ENCODE results near the gene GRM7. TPM values are rescaled to one million over a fixed set of nuclear protein-coding genes. Genes with fewer than 3 reads are reported as not detected.

Gene GRM7
- total and polyA plus RNA-seq, 5 donors from 2014 or later: not detected

DNA sequence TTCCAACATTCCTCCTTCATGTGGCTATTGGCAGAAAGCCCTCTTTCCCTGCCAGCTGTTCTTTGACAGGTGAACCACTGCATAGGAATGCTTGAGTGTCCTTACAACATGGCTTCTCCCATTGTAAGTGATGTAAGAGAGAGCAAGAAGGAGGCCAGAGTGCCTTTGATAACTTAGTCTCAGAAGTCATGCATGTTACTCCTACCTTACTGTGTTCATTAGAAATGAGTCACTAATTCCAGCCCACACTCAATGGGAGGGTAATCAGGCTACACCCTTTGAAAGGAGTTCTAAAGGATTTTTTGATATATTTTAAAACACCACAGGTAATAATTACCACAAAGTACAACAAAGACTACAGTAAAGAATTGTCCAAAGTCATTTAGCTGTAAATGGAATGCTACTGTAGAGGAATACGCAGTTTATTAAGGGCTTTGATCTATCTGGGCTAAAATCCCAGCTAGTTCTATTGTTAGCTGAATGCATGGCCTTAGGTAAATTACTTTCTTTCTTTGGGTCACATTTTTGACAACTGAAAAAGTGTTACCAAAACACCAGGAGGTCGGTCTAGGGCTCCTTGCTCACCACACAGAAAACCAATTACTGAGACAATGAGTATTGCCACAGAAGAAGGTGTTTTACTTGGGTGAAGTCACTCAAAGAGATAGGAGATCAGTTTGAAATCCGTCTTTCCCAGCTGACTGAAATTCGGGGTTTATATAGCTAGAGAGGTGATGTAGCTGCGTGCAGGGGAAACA lies 154.9 kb downstream of the GRM7 start:
- H3K27me3 Mint-ChIP-seq: no peaks in the 10 kb centered on the region
- H3K4me1 Mint-ChIP-seq: no peaks in the 10 kb centered on the region
- no peak overlapping the region for H3K27ac Mint-ChIP-seq
- DNase-seq (no peak), ATAC-seq (ENCODE audit: low read depth in 2 of 2) (no peak)
- peaks cover 0 to 15% (median 3%) of the 10 kb centered on the region in 7 donors for H3K9me3 Mint-ChIP-seq
- no peak overlapping the region for H3K4me3 Mint-ChIP-seq
- Histone ChIP-seq H3K36me3 (ENCODE audit: control insufficient read depth, insufficient read depth, low read length) (no peaks in the 10 kb centered on the region), H3K9me3 (ENCODE audit: control insufficient read depth in 2 of 2, low read length in 2 of 2) (peaks cover 0 to 2% of the 10 kb centered on the region in 2 experiments), H3K4me1 (ENCODE audit: control insufficient read depth, insufficient read depth, low read length, poor library complexity, severe bottlenecking) (no peaks in the 10 kb centered on the region), H3K27ac (ENCODE audit: insufficient read depth, low read length, poor library complexity, severe bottlenecking) (no peak overlapping the region), H3K4me3 (ENCODE audit: low read depth, low read length) (no peak overlapping the region), H3K27me3 (ENCODE audit: control insufficient read depth, insufficient read depth, low read length) (no peaks in the 10 kb centered on the region)
- no peaks in the 10 kb centered on the region for H3K36me3 Mint-ChIP-seq

GRCh38 chr3:7025581-7026300 lies 164.8 kb downstream of the GRM7 start:
- H3K27ac Mint-ChIP-seq: no peak overlapping the region
- no peaks in the 10 kb centered on the region for H3K36me3 Mint-ChIP-seq

GRCh38 chr3:7029562-7029961 lies 168.6 kb downstream of the GRM7 start:
- no peaks in the 10 kb centered on the region for H3K4me1 Mint-ChIP-seq
- ATAC-seq (ENCODE audit: low read depth in 2 of 2) (no peak), DNase-seq (no peak)

More at GRCh38 chr3:7025581-7026300, 164.8 kb downstream of the GRM7 start:
- H3K9me3 ChIP-seq (ENCODE audit: control insufficient read depth in 2 of 2, low read length in 2 of 2): no peaks in the 10 kb centered on the region
- Mint-ChIP-seq H3K4me3 (no peak overlapping the region), H3K4me1 (no peaks in the 10 kb centered on the region), H3K27me3 (no peaks in the 10 kb centered on the region), H3K9me3 (peaks cover 0 to 14% (median 5%) of the 10 kb centered on the region in 7 donors)
- DNase-seq (no peak), ATAC-seq (ENCODE audit: low read depth in 2 of 2) (no peak)
- no peaks in the 10 kb centered on the region for H3K4me1 ChIP-seq (ENCODE audit: control insufficient read depth, insufficient read depth, low read length, poor library complexity, severe bottlenecking)
- H3K27ac ChIP-seq (ENCODE audit: insufficient read depth, low read length, poor library complexity, severe bottlenecking): no peak overlapping the region
- H3K27me3 ChIP-seq (ENCODE audit: control insufficient read depth, insufficient read depth, low read length): no peaks in the 10 kb centered on the region
- H3K4me3 ChIP-seq (ENCODE audit: low read depth, low read length): no peak overlapping the region
- H3K36me3 ChIP-seq (ENCODE audit: control insufficient read depth, insufficient read depth, low read length): no peaks in the 10 kb centered on the region

GRCh38 chr3:7038394-7038793 lies 177.5 kb downstream of the GRM7 start:
- DNase-seq (no peak), ATAC-seq (ENCODE audit: low read depth in 2 of 2) (no peak)

More at GRCh38 chr3:7029562-7029961, 168.6 kb downstream of the GRM7 start:
- H3K4me3 Mint-ChIP-seq: no peak overlapping the region
- no peaks in the 10 kb centered on the region for H3K36me3 ChIP-seq (ENCODE audit: control insufficient read depth, insufficient read depth, low read length)
- no peaks in the 10 kb centered on the region for H3K27me3 Mint-ChIP-seq
- no peak overlapping the region for H3K27ac Mint-ChIP-seq
- H3K9me3 ChIP-seq (ENCODE audit: control insufficient read depth in 2 of 2, low read length in 2 of 2): no peaks in the 10 kb centered on the region
- H3K27me3 ChIP-seq (ENCODE audit: control insufficient read depth, insufficient read depth, low read length): no peaks in the 10 kb centered on the region
- H3K27ac ChIP-seq (ENCODE audit: insufficient read depth, low read length, poor library complexity, severe bottlenecking): no peak overlapping the region
- H3K4me3 ChIP-seq (ENCODE audit: low read depth, low read length): no peak overlapping the region
- no peaks in the 10 kb centered on the region for H3K4me1 ChIP-seq (ENCODE audit: control insufficient read depth, insufficient read depth, low read length, poor library complexity, severe bottlenecking)
- H3K36me3 Mint-ChIP-seq: no peaks in the 10 kb centered on the region
- H3K9me3 Mint-ChIP-seq: peaks cover 0 to 35% (median 5%) of the 10 kb centered on the region in 7 donors

GRCh38 chr3:7062714-7063113 lies 201.8 kb downstream of the GRM7 start:
- Histone ChIP-seq H3K27me3 (ENCODE audit: control insufficient read depth, insufficient read depth, low read length) (no peaks in the 10 kb centered on the region), H3K4me3 (ENCODE audit: low read depth, low read length) (no peak overlapping the region), H3K36me3 (ENCODE audit: control insufficient read depth, insufficient read depth, low read length) (no peaks in the 10 kb centered on the region), H3K9me3 (ENCODE audit: control insufficient read depth in 2 of 2, low read length in 2 of 2) (no peaks in the 10 kb centered on the region), H3K27ac (ENCODE audit: insufficient read depth, low read length, poor library complexity, severe bottlenecking) (no peak overlapping the region), H3K4me1 (ENCODE audit: control insufficient read depth, insufficient read depth, low read length, poor library complexity, severe bottlenecking) (no peaks in the 10 kb centered on the region)
- no peaks in the 10 kb centered on the region for H3K4me1 Mint-ChIP-seq
- DNase-seq: no peak
- ATAC-seq (ENCODE audit: low read depth in 2 of 2): no peak
- peaks cover 1 to 34% (median 6%) of the 10 kb centered on the region in 7 donors for H3K9me3 Mint-ChIP-seq
- no peak overlapping the region for H3K4me3 Mint-ChIP-seq
- no peaks in the 10 kb centered on the region for H3K27me3 Mint-ChIP-seq
- no peaks in the 10 kb centered on the region for H3K36me3 Mint-ChIP-seq
- no peak overlapping the region for H3K27ac Mint-ChIP-seq

More at GRCh38 chr3:7038394-7038793, 177.5 kb downstream of the GRM7 start:
- no peaks in the 10 kb centered on the region for H3K36me3 ChIP-seq (ENCODE audit: control insufficient read depth, insufficient read depth, low read length)
- peaks cover 0 to 16% (median 10%) of the 10 kb centered on the region in 7 donors for H3K9me3 Mint-ChIP-seq
- no peak overlapping the region for H3K4me3 ChIP-seq (ENCODE audit: low read depth, low read length)
- no peaks in the 10 kb centered on the region for H3K27me3 Mint-ChIP-seq
- H3K4me1 ChIP-seq (ENCODE audit: control insufficient read depth, insufficient read depth, low read length, poor library complexity, severe bottlenecking): no peaks in the 10 kb centered on the region
- no peaks in the 10 kb centered on the region for H3K27me3 ChIP-seq (ENCODE audit: control insufficient read depth, insufficient read depth, low read length)
- no peaks in the 10 kb centered on the region for H3K36me3 Mint-ChIP-seq
- no peaks in the 10 kb centered on the region for H3K4me1 Mint-ChIP-seq
- no peaks in the 10 kb centered on the region for H3K9me3 ChIP-seq (ENCODE audit: control insufficient read depth in 2 of 2, low read length in 2 of 2)
- no peak overlapping the region for H3K27ac Mint-ChIP-seq
- H3K4me3 Mint-ChIP-seq: no peak overlapping the region
- no peak overlapping the region for H3K27ac ChIP-seq (ENCODE audit: insufficient read depth, low read length, poor library complexity, severe bottlenecking)

GRCh38 chr3:7070461-7070860 lies 209.5 kb downstream of the GRM7 start:
- H3K4me3 Mint-ChIP-seq: no peak overlapping the region
- no peak for DNase-seq
- no peak overlapping the region for H3K4me3 ChIP-seq (ENCODE audit: low read depth, low read length)
- no peak overlapping the region for H3K27ac Mint-ChIP-seq
- H3K27ac ChIP-seq (ENCODE audit: insufficient read depth, low read length, poor library complexity, severe bottlenecking): no peak overlapping the region
- no peaks in the 10 kb centered on the region for H3K27me3 Mint-ChIP-seq
- ATAC-seq (ENCODE audit: low read depth in 2 of 2): no peak
- H3K36me3 ChIP-seq (ENCODE audit: control insufficient read depth, insufficient read depth, low read length): no peaks in the 10 kb centered on the region
- H3K4me1 ChIP-seq (ENCODE audit: control insufficient read depth, insufficient read depth, low read length, poor library complexity, severe bottlenecking): no peaks in the 10 kb centered on the region
- H3K4me1 Mint-ChIP-seq: no peaks in the 10 kb centered on the region
- no peaks in the 10 kb centered on the region for H3K27me3 ChIP-seq (ENCODE audit: control insufficient read depth, insufficient read depth, low read length)
- no peaks in the 10 kb centered on the region for H3K36me3 Mint-ChIP-seq
- H3K9me3 ChIP-seq (ENCODE audit: control insufficient read depth in 2 of 2, low read length in 2 of 2): no peaks in the 10 kb centered on the region
- H3K9me3 Mint-ChIP-seq: peaks cover 0 to 23% (median 6%) of the 10 kb centered on the region in 7 donors

DNA sequence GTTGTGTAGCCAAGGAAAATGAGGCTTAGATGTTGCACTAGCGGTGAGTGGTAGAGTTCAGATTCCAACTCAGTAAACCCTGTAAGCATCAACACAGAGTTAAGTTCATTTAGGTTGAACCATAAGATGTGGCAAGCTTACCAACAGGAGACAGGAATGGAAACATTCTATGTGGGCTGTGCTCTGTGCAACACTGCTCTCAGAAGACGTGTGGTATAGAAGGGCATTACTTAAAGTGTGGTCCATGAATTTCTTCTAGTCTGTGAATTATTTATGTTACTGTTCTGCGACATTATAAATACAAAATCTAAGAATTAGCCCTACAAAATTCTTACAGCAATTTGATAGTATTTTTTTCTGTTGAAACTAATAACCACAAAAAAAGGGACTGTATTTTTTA lies 213.3 kb downstream of the GRM7 start:
- H3K27ac Mint-ChIP-seq: no peak overlapping the region
- no peaks in the 10 kb centered on the region for H3K36me3 ChIP-seq (ENCODE audit: control insufficient read depth, insufficient read depth, low read length)
- no peaks in the 10 kb centered on the region for H3K36me3 Mint-ChIP-seq
- no peak overlapping the region for H3K4me3 Mint-ChIP-seq
- no peaks in the 10 kb centered on the region for H3K9me3 ChIP-seq (ENCODE audit: control insufficient read depth in 2 of 2, low read length in 2 of 2)
- H3K27me3 ChIP-seq (ENCODE audit: control insufficient read depth, insufficient read depth, low read length): no peaks in the 10 kb centered on the region
- H3K9me3 Mint-ChIP-seq: peaks cover 0 to 13% (median 4%) of the 10 kb centered on the region in 7 donors
- ATAC-seq (ENCODE audit: low read depth in 2 of 2): no peak
- H3K4me3 ChIP-seq (ENCODE audit: low read depth, low read length): no peak overlapping the region
- DNase-seq: no peak
- no peaks in the 10 kb centered on the region for H3K4me1 ChIP-seq (ENCODE audit: control insufficient read depth, insufficient read depth, low read length, poor library complexity, severe bottlenecking)
- H3K4me1 Mint-ChIP-seq: peaks cover 0 to 1% (median 0%) of the 10 kb centered on the region in 4 donors
- H3K27me3 Mint-ChIP-seq: no peaks in the 10 kb centered on the region
- H3K27ac ChIP-seq (ENCODE audit: insufficient read depth, low read length, poor library complexity, severe bottlenecking): no peak overlapping the region

All from CD4-positive, CD25-positive, alpha-beta regulatory T cell (primary cell).